Heart right ventricle (tissue), 16 donors: ENCODE data around the gene HOXA5. TPM values are rescaled to one million over a fixed set of nuclear protein-coding genes. Genes with fewer than 3 reads are reported as not detected.

Source experiments
- ATAC-seq, 8 donors: fragments of 200-7000 bp; cut with Tn5 transposase; one replicate each; pipeline ENCODE4 v1.9.1; 2020; ENCODE audit warnings: mild to moderate bottlenecking in 8 of 8, moderate library complexity in 8 of 8, moderate number of reproducible peaks in 1 of 8
- DNase-seq, 2 donors: peaks; one replicate each; pipeline ENCODE4 v3.0.0-alpha.2; 2020
- H3K27ac ChIP-seq, 10 donors: fragments of 200-600 bp; sonication (generic) in 2 of 10; one replicate each; pipeline versions ENCODE4 v1.5.0 to v1.8.0; 2020 to 2022; ENCODE audit warnings: mild to moderate bottlenecking in 3 of 10
- H3K27me3 ChIP-seq, 7 donors: fragments of 200-600 bp; one replicate each; pipeline ENCODE4 v1.8.0; 2021 to 2022; ENCODE audit warnings: mild to moderate bottlenecking in 2 of 7
- H3K36me3 ChIP-seq, 9 donors: fragments of 200-600 bp; sonication (generic) in 1 of 9; one replicate each; pipeline versions ENCODE4 v1.5.0 to v1.8.0; 2020 to 2022; ENCODE audit warnings: mild to moderate bottlenecking in 2 of 9
- H3K4me1 ChIP-seq, 9 donors: fragments of 200-600 bp; sonication (generic) in 1 of 9; one replicate each; pipeline versions ENCODE4 v1.5.0 to v1.8.0; 2020 to 2022; ENCODE audit warnings: mild to moderate bottlenecking in 4 of 9
- H3K4me3 ChIP-seq, 10 donors: fragments of 200-600 bp; sonication (generic) in 2 of 10; one replicate each; pipeline versions ENCODE4 v1.5.0 to v1.8.0; 2020 to 2022; ENCODE audit warnings: mild to moderate bottlenecking in 7 of 10, moderate library complexity in 2 of 10
- H3K9me3 ChIP-seq, 11 donors: fragments of 200-600 bp in 10 of 11; sonication (generic) in 2 of 11; one replicate each; pipeline versions ENCODE4 v1.5.0 to v1.8.0; 2013 to 2022; ENCODE audit warnings: mild to moderate bottlenecking in 2 of 11, control low read depth in 1 of 11, moderate library complexity in 1 of 11
- CTCF ChIP-seq, 9 donors: fragments of 200-600 bp; sonication (generic) in 2 of 9; IDR thresholded peaks; one replicate each; pipeline versions ENCODE4 v1.5.0 to v1.8.0; 2021 to 2022; ENCODE audit warnings: antibody characterized with exemption in 9 of 9, mild to moderate bottlenecking in 5 of 9, moderate library complexity in 1 of 9
- WGBS, 2 donors: extraction: QIAGEN DNeasy Blood & Tissue Kit; methylation state at CpG; one replicate each; pipeline ENCODE4 v1.1.7; 2013; ENCODE audit warnings: inconsistent platforms in 1 of 2; 5-methylcytosine and 5-hydroxymethylcytosine counted together
- intact Hi-C, 10 donors: fragments of 100-400 bp; cut with DNase I; formaldehyde crosslinking; loops; one replicate each; pipeline versions ENCODE4 v1.11.1 to v1.14.2; 2022
- polyA plus RNA-seq, 2 donors: library from polyadenylated mRNA; stranded (reverse); fragments of 200-250 nt; gene quantifications; one replicate each; pipeline ENCODE4 v1.2.3, GENCODE V29; 2013
- total RNA-seq, 10 donors: library from RNA; stranded (reverse); fragmentation: NEBNext Ultra II Directional in 3 of 10; extraction: Animal tissue kit (Norgen Biotek cat#: 25700) in 3 of 10; gene quantifications; one replicate each; pipeline versions ENCODE4 v1.2.1 to v1.2.4, GENCODE V29; 2021 to 2023
- donor health status: Arrhythmogenic right ventricular cardiomyopathy.
- donor health status: ischemic (EF 13 %, LVEDD 7.1; RV severe dilation, severe dysfunction).
- donor health status: healthy with polysubstance abuse.
- donor health status: DM: no; HTN: yes; CAD: no.
- donor health status: DM: no; HTN: no; CAD: no.
- donor health status: ischemic (EF 25% LVEDD 6.9; RV normal size, moderate dysfunction).
- donor health status: ischemic (EF 25% LVEDD 5.7; RV mildly dilated, moderate dysfunction).
- donor health status: healthy.
- donor health status: DM: yes; HTN: yes; CAD: no.
- donor health status: Ischemic cardiomyopathy.
- donor health status: ischemic (EF 35%, LVEDD 5.7; RV mildly dilated, moderate dysfunction).
- donor health status: nonischemic (EF 11% LVEDD 7.7; RV severe dilation, severe dysfunction).
- donor health status: DM: yes; HTN: yes; CAD: no.
- donor health status: PGD.
- donor health status: ischemic (EF 29% LVEDD 5.4; RV normal size, mild dysfunction).
- donor health status: nonischemic (EF 23%, LVEDD 6.1; RV moderate dilation, normal function).

The HOXA5 gene
- total and polyA plus RNA-seq, 12 donors: 0.09 to 0.95 (median 0.24) TPM; not detected in 8

GRCh38 chr7:27141137-27141922 lies 2.2 kb downstream of the HOXA5 start:
- intact Hi-C loops: no loop called here
- WGBS, 2 donors: 29 to 36% methylated on average over 18 of the region's 18 CpGs
- no peak overlapping the region for H3K27ac ChIP-seq

GRCh38 chr7:27140126-27140857 lies 3.2 kb downstream of the HOXA5 start:
- intact Hi-C loops: no loop called here
- TF ChIP-seq CTCF (IDR thresholded peaks at IDR 0.05): no peak
- DNase-seq (no peak), ATAC-seq (no peak)
- Histone ChIP-seq H3K9me3 (no peaks in the 10 kb centered on the region), H3K27ac (no peak overlapping the region), H3K4me3 (no peak overlapping the region), H3K4me1 (peaks cover 0 to 43% (median 19%) of the 10 kb centered on the region in 9 donors), H3K27me3 (peaks cover 49 to 100% (median 100%) of the 10 kb centered on the region in 7 donors), H3K36me3 (no peaks in the 10 kb centered on the region)
- 33 to 42% methylated on average over 15 of the region's 15 CpGs for WGBS, 2 donors

More at GRCh38 chr7:27141137-27141922, 2.2 kb downstream of the HOXA5 start:
- Histone ChIP-seq H3K4me3 (peak overlapping the region in 2 of 10 donors; percentile 56 to 60), H3K27me3 (peaks cover 56 to 100% (median 100%) of the 10 kb centered on the region in 7 donors), H3K9me3 (no peaks in the 10 kb centered on the region), H3K36me3 (no peaks in the 10 kb centered on the region), H3K4me1 (peaks cover 0 to 48% (median 21%) of the 10 kb centered on the region in 9 donors)
- ATAC-seq (no peak), DNase-seq (no peak)
- no peak for TF ChIP-seq CTCF (IDR thresholded peaks at IDR 0.05)

- ATAC-seq: no peak
- peaks cover 46 to 100% (median 100%) of the 10 kb centered on the region in 7 donors for H3K27me3 ChIP-seq
- peaks cover 0 to 36% (median 13%) of the 10 kb centered on the region in 9 donors for H3K4me1 ChIP-seq
- H3K4me3 ChIP-seq: no peak overlapping the region
- H3K27ac ChIP-seq: no peak overlapping the region
- intact Hi-C loops: no loop called here
- TF ChIP-seq CTCF (IDR thresholded peaks at IDR 0.05): no peak
- WGBS, 2 donors: 17 to 24% methylated on average over 53 of the region's 53 CpGs
- no peak for DNase-seq
- H3K9me3 ChIP-seq: no peaks in the 10 kb centered on the region
- H3K36me3 ChIP-seq: no peaks in the 10 kb centered on the region
Observed at GRCh38 chr7:27139334-27140125, 4.0 kb downstream of the HOXA5 start.

GRCh38 chr7:27138985-27139333 lies 4.5 kb downstream of the HOXA5 start:
- H3K36me3 ChIP-seq: no peaks in the 10 kb centered on the region
- peaks cover 0 to 32% (median 13%) of the 10 kb centered on the region in 9 donors for H3K4me1 ChIP-seq
- no peaks in the 10 kb centered on the region for H3K9me3 ChIP-seq
- ATAC-seq (no peak), DNase-seq (no peak)
- intact Hi-C loops: no loop called here
- WGBS, 2 donors: 24 to 31% methylated on average over 11 of the region's 11 CpGs
- H3K27me3 ChIP-seq: peaks cover 41 to 100% (median 100%) of the 10 kb centered on the region in 7 donors
- H3K4me3 ChIP-seq: no peak overlapping the region
- no peak overlapping the region for H3K27ac ChIP-seq
- TF ChIP-seq CTCF (IDR thresholded peaks at IDR 0.05): no peak
